Measurements from ENCODE around the gene TUSC1.

The TUSC1 gene

GRCh38 chr9:25678147-25678666 is at the start of gene TUSC1:
Gene TUSC1 (minus strand): TSS chr9:25678444. CDS start chr9:25678312, 132 bp downstream.
- Histone ChIP-seq H3K4me1 (ENCODE audit: insufficient read depth, low read length) (no peaks in the 10 kb centered on the region), H3K36me3 (ENCODE audit: insufficient read depth, low read length) (no peaks in the 10 kb centered on the region), H3K9ac (ENCODE audit: low read depth, low read length) (no peak within 1 kb of the TSS), H3K27ac (ENCODE audit: low read length) (no peak within 1 kb of the TSS), H3K4me3 (ENCODE audit: low read depth in 1 of 2, low read length in 2 of 2) (no peak within 1 kb of the TSS), H3K4me2 (ENCODE audit: insufficient read depth, low read length) (no peak within 1 kb of the TSS), H2AFZ (ENCODE audit: low read depth, low read length) (no peak within 1 kb of the TSS), H3K9me3 (ENCODE audit: insufficient read depth, low read length, severe bottlenecking) (no peaks in the 10 kb centered on the region), H3K79me2 (ENCODE audit: insufficient read depth, low read length) (no peaks in the 10 kb centered on the region), H3K27me3 (ENCODE audit: insufficient read depth, low read length, poor library complexity) (no peaks in the 10 kb centered on the region), H4K20me1 (ENCODE audit: insufficient read depth, low read length) (no peaks in the 10 kb centered on the region)
- no peak for ATAC-seq (ENCODE audit: insufficient read depth, low read depth)
- TF ChIP-seq CTCF (IDR thresholded peaks at IDR 0.05; ENCODE audit: borderline replicate concordance, extremely low read depth, low read length, poor library complexity, severe bottlenecking) (no peak), EZH2 (IDR thresholded peaks at IDR 0.05; ENCODE audit: borderline replicate concordance, low read depth, low read length, severe bottlenecking) (no peak)
- DNase-seq = no peak

- H3K27me3 ChIP-seq (ENCODE audit: insufficient read depth, low read length, poor library complexity) = no peaks in the 10 kb centered on the region
- no peaks in the 10 kb centered on the region for H3K79me2 ChIP-seq (ENCODE audit: insufficient read depth, low read length)
- H3K4me3 ChIP-seq (ENCODE audit: low read depth in 1 of 2, low read length in 2 of 2) = no peak overlapping the region
- ATAC-seq (ENCODE audit: insufficient read depth, low read depth) = no peak
- H3K9me3 ChIP-seq (ENCODE audit: insufficient read depth, low read length, severe bottlenecking) = no peaks in the 10 kb centered on the region
- no peak overlapping the region for H3K27ac ChIP-seq (ENCODE audit: low read length)
- DNase-seq = no peak
- no peak overlapping the region for H3K4me2 ChIP-seq (ENCODE audit: insufficient read depth, low read length)
- H2AFZ ChIP-seq (ENCODE audit: low read depth, low read length) = no peak overlapping the region
- no peaks in the 10 kb centered on the region for H3K36me3 ChIP-seq (ENCODE audit: insufficient read depth, low read length)
- no peak overlapping the region for H3K9ac ChIP-seq (ENCODE audit: low read depth, low read length)
- no peaks in the 10 kb centered on the region for H4K20me1 ChIP-seq (ENCODE audit: insufficient read depth, low read length)
- TF ChIP-seq EZH2 (IDR thresholded peaks at IDR 0.05; ENCODE audit: borderline replicate concordance, low read depth, low read length, severe bottlenecking) (no peak), CTCF (IDR thresholded peaks at IDR 0.05; ENCODE audit: borderline replicate concordance, extremely low read depth, low read length, poor library complexity, severe bottlenecking) (no peak)
- no peaks in the 10 kb centered on the region for H3K4me1 ChIP-seq (ENCODE audit: insufficient read depth, low read length)
These were observed 48.7 kb upstream of the TUSC1 start for GRCh38 chr9:25726871-25727410.

GRCh38 chr9:25724424-25724823 is 46.2 kb upstream of the TUSC1 start:
- H3K36me3 ChIP-seq (ENCODE audit: insufficient read depth, low read length) = no peaks in the 10 kb centered on the region
- no peak overlapping the region for H3K4me3 ChIP-seq (ENCODE audit: low read depth in 1 of 2, low read length in 2 of 2)
- H2AFZ ChIP-seq (ENCODE audit: low read depth, low read length) = no peak overlapping the region
- no peak overlapping the region for H3K4me2 ChIP-seq (ENCODE audit: insufficient read depth, low read length)
- no peaks in the 10 kb centered on the region for H3K27me3 ChIP-seq (ENCODE audit: insufficient read depth, low read length, poor library complexity)
- H3K9ac ChIP-seq (ENCODE audit: low read depth, low read length) = no peak overlapping the region
- H3K27ac ChIP-seq (ENCODE audit: low read length) = no peak overlapping the region
- no peak for ATAC-seq (ENCODE audit: insufficient read depth, low read depth)
- DNase-seq = no peak
- H4K20me1 ChIP-seq (ENCODE audit: insufficient read depth, low read length) = no peaks in the 10 kb centered on the region
- H3K4me1 ChIP-seq (ENCODE audit: insufficient read depth, low read length) = no peaks in the 10 kb centered on the region
- TF ChIP-seq EZH2 (IDR thresholded peaks at IDR 0.05; ENCODE audit: borderline replicate concordance, low read depth, low read length, severe bottlenecking) (no peak), CTCF (IDR thresholded peaks at IDR 0.05; ENCODE audit: borderline replicate concordance, extremely low read depth, low read length, poor library complexity, severe bottlenecking) (no peak)
- no peaks in the 10 kb centered on the region for H3K9me3 ChIP-seq (ENCODE audit: insufficient read depth, low read length, severe bottlenecking)
- H3K79me2 ChIP-seq (ENCODE audit: insufficient read depth, low read length) = no peaks in the 10 kb centered on the region

Measured in DND-41 (cell line).